Daoy (cell line): ENCODE results near the gene PPP4R1. TPM values are rescaled to one million over a fixed set of nuclear protein-coding genes. Genes with fewer than 3 reads are reported as not detected.
"Not testable (repeated sequence)": the region's sequence is repeated elsewhere in the genome, so short reads cannot be mapped to it uniquely, and the experiment has no call there.

ENCODE experiments used
- DNase-seq: peaks from one replicate; pipeline ENCODE4 v3.0.0-alpha.2; 2015; ENCODE audit warnings: low read depth
- total RNA-seq: library from RNA; depleted of rRNA; stranded (reverse); fragments of >200 nt; shearing (Covaris generic); gene quantifications from 2 replicates; pipeline ENCODE4 v1.2.3, GENCODE V29; 2014

PPP4R1 gene
- total RNA-seq, 1 experiment from 2014 or later, result 31.0 TPM

- DNase-seq, result no peak
Measured at GRCh38 chr18:9628984-9629383, 14.6 kb upstream of the PPP4R1 start.

- no peak for DNase-seq
Measured at GRCh38 chr18:9627642-9628041, 13.3 kb upstream of the PPP4R1 start.

DNA sequence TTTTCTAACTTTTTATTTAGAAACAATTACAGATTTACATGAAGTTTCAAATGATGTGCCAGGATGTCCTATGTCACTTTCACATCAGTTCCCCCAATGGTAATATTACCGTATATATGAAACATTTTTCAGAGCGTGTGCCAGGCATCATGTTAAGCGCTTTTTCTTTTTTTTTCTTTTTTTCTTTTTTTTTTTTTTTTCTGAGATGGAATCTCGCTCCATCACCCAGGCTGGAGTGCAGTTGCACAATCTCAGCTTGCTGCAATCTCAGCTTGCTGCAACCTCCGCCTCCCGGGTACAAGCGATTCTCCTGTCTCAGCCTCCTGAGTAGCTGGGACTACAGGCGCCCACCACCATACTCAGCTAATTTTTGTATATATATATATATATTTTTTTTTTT, 5.6 kb upstream of the PPP4R1 start:
- DNase-seq, result no peak

- peak; percentile 65 for DNase-seq
Measured at GRCh38 chr18:9619545-9619944, 5.2 kb upstream of the PPP4R1 start.

DNA sequence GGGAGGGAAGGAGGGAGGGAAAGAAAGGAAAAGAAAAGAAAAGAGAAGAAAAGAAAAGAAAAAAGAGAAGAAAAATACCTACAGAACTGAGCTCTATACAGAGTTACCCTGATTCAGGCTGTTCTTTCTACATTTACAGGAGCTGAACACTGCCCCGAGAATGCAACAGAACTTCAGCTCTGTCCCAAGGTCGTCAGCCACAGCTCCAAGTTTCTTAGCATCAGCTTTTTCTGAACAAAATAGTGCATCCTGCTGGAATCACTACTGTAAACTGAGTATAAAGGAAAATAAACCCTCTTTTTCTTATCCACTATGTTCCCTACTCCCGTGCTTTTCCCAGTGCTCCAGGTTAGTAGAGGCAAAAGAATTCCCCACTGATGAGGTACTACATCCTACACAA, 4.7 kb upstream of the PPP4R1 start:
- no peak for DNase-seq

GRCh38 chr18:9617006-9617542, 2.7 kb upstream of the PPP4R1 start:
- no peak for DNase-seq

GRCh38 chr18:9616049-9616448, 1.7 kb upstream of the PPP4R1 start:
- no peak for DNase-seq

DNA sequence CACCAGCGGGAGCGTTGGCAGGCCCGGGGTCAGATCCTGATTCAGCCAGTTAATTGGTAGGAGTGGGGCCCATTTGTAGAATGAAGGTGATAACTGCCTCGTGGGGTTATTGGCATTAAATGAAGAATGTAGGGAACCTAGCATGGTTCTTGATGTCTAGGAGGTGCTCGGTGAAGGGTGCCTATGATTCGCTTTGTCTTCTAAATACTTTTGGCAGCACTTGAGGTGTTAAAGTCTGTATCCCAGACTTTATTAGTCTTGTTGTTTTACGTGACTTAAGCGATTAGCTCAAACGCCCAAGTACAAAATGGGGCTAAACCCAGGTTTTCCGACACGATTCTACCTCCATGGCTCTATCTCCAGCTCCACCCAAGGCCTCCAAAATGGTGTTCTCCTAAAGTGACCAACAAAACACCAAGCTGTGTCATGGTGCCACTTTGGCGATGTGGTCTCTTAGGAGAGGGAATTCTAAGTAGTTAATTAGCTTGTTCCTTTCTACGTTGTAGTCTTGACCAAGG, 980 bp upstream of the PPP4R1 start:
- no peak for DNase-seq

- DNase-seq, result peak; percentile 48
Measured at GRCh38 chr18:9613550-9614400, 584 bp downstream of the PPP4R1 start.

- DNase-seq, result no peak
Measured at GRCh38 chr18:9612977-9613376, 1.4 kb downstream of the PPP4R1 start.

DNA sequence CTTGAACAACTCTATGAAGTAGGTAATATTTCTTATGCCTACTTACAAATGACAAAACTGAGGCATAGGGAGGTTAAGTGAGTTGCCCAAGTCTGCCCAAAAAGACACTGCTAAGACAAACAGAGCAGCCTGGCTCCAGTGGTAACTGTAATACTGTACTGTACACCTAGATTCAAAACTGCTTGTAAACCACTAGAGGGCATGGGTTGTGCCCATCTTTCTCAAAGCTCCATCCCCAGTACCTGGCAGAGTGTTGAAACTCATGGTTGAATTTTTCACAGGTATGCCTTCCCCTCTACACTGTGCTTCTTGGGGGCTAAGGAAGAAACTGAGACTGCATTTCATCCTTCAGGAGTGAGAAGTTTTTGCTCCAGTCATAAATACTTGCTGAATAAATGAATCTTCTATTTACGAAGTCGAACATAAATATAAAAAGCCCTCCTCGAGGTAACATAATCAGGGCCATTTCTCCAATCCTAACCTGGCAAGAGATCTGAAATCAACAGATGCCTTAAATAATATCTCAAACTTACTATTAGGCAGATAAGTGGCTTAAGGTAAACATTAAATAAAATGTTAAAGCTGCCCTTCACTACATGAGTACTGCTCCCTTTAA, 2.0 kb downstream of the PPP4R1 start:
- peak; percentile 28 for DNase-seq

DNA sequence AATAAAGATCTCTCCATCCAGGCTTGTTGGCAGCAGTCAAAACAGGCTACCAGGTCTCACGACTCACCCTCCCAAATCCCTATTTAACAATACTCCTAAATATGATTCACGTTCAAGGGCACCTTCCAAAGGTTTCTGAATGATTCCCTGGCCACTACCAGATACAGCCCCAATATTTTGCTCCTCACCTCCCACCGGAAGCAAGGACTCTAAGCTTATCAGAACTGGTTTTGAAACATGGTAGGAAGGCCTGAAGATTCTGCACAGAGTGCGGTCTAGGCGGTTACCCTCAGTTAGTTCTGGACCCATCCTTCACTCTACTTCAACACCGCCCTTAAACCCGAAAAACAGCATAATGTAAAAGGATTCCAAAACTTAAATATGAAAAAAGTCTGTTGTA, 5.2 kb downstream of the PPP4R1 start:
- no peak for DNase-seq

GRCh38 chr18:9608728-9609127, 5.6 kb downstream of the PPP4R1 start:
- no peak for DNase-seq

DNA sequence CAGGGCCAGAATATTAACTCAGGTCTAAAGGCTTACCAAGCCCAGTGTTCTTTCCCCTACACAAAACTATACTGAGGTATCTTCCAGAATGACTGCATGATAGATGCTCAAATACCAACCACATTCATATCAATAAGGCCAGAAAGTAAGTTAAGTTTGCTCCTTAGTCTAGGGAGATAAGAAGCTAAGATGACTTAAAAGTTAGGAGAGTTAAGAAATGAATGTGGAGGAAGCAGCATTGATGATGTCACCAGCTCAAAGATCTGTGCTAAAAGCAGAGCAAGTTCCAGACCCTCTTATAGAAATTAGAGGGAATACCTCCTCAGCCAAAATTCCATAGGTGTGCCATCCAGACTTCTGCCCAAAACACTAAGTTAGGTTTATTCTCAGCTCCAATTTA, 6.1 kb downstream of the PPP4R1 start:
- DNase-seq, result no peak

GRCh38 chr18:9607111-9607510, 7.2 kb downstream of the PPP4R1 start:
- DNase-seq, result not testable (repeated sequence)

- DNase-seq, result no peak
Measured at GRCh38 chr18:9606039-9606438, 8.3 kb downstream of the PPP4R1 start.

GRCh38 chr18:9604348-9604747, 10.0 kb downstream of the PPP4R1 start:
- DNase-seq, result no peak

GRCh38 chr18:9599328-9599727, 15.0 kb downstream of the PPP4R1 start:
- no peak for DNase-seq

DNA sequence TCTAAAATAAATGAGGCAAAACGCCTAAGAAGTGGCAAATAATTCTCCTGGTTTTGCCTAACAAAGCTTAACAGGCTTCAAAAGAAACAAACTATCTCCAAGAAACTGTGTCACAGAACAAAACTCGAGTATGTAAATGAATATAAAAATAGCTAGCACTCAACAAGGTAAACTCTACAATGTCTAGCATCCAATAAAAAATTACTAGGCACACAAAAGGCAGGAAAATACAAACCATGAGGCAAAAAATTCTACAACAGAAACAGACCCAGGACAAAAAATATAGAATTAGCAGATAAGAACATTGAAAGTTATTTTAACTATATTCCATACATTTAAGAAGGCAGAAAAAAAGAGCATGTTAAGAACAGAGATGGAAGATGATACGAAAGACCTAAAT, 16.8 kb downstream of the PPP4R1 start:
- no peak for DNase-seq

DNA sequence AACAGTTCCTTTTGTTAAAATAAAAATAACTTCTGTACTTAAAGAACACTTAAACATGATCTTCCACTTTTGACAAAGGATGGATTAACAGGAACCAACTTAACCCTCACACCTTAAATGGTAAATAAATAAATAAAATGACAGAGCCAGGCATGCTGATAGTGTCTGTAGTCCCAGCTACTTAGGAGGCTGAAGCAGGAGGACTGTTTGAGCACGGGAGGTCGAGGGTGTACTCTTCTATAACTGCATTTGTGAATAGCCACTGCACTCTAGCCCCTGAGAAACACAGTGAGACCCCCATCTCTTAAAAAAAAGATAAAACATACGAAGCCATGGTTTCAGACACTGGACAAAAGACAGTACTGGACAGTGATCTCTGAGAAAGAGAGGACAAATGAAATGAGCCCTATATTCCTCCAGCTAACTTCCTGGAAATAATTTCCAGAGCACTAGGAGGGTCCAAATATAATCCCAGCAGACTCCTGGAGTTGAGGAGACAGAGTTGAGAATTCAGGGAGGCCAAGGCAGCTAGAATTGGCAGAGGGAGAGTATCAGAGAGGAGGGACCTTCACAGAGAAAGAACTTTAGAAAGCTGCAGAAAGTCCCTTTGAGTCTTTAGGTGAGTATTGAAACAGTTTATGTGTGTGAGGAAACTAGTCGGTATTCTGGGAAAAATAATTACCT, 17.4 kb downstream of the PPP4R1 start:
- DNase-seq, result no peak

DNA sequence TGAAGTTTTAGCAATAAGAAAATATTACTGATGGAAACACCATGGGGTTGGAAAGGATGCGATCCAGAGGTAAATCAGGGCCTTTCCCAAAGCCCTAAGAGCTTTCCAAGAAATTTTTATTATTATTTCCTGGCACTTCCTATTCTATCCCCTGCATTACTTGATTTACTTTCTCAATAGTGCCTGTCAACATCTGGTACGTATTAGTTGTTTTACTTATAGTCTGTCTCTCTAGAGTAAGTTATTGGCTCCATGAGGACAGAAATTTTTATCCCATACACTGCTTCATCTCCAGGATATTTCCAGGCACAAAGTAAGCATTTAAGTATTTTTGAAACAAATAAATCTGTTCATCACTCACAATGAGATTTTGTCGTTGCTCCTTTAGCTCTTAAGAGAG, 18.1 kb downstream of the PPP4R1 start:
- no peak for DNase-seq

DNA sequence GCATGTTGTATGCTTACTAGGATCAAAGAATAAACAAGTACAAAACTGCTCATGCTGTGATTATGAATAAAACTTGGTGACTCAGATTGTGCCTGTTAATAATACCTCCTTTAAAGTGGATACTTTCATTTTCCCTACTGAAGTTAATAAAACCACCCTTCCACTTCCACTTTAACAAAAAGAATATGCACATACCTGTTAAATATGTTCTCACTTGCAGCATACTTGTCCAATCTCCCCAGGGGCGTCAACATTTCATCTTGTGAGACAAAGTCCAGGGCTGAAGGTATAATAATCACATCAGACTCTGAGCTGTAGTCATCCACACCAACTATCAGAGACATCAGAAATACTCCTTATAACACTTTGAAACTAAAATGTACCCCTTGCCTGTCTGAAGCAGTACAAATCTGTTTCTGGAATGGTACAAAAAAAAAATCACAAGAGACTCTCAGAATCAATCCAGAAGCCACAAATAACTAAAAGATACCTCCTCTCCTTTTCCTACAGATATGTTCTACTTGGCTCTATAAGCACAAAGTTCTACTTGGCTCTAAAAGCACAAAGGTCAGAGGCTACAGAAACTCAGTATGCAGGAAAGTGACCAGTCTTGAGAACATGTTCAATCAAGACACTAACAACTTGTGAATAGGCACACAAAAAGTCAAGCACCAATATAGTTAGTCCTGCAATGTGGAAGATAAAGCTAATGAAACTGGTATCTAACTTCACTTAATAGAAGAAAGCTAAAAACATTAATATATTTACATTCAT, 19.3 kb downstream of the PPP4R1 start:
- no peak for DNase-seq
